Astrocyte (in vitro differentiated cells and primary cell): ENCODE measurements around the gene HMX1.

Experiments
- CTCF ChIP-seq: IDR thresholded peaks from 2 replicates; pipeline ENCODE4 v1.5.1; 2011; ENCODE audit warnings: low read depth, mild to moderate bottlenecking, inconsistent platforms, low read length, moderate library complexity; ENCODE audit not compliant: insufficient read depth
- EZH2 ChIP-seq: IDR thresholded peaks from 2 replicates; pipeline ENCODE4 v1.6.1; 2012; ENCODE audit warnings: mild to moderate bottlenecking, low read length, inconsistent platforms; ENCODE audit not compliant: insufficient read depth

- TF ChIP-seq CTCF, result no peak
- TF ChIP-seq EZH2, result no peak
These were observed 22.8 kb upstream of the HMX1 start for GRCh38 chr4:8894424-8894816.
